ENCODE measurements around the gene NDUFA7.
"Not testable (repeated sequence)": the region's sequence is repeated elsewhere in the genome, so short reads cannot be mapped to it uniquely, and the experiment has no call there.

The NDUFA7 gene

GRCh38 chr19:8341504-8341903, 20.3 kb upstream of the NDUFA7 start:
- DNase-seq (ENCODE audit: low read depth) = not testable (repeated sequence)

- no peak for DNase-seq (ENCODE audit: low read depth)
Observed at GRCh38 chr19:8340341-8341096, 19.3 kb upstream of the NDUFA7 start.

DNA sequence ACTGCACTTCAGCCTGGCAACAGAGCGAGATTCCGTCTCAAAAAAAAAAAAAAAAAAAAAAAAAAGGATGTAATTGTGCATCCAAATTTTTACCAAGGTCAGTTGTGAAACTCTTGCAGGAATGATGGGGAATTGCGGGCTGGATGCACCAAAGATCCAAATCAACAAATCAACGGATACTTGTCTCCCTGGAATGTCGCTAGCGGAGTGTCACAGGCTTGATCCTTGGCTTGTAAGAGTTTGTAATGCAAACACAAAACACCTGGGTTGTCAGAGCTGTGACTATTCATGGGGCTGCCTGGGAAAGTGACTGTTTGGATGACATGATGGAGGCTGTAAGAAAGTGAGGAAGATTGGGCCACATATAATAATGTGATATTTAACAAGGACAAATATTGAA, 17.7 kb upstream of the NDUFA7 start:
- DNase-seq (ENCODE audit: low read depth) = no peak

DNA sequence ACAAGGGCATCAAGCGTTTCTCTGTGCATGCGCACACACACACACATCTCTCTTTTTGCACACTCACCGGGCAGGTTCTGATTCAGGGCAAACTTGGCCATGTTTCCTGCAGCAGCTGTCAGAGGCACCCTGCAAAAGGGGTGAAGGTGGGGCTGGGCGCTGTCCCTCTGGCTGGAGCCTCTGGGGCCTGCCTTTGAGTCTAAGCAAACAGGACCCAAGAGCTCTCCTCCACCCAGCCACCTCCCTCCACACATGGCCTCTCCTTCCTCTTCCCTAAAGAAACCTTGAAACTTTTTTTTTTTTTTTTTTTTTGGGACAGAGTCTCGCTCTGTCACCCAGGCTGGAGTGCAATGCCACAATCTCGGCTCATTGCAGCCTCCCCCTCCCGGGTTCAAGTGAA, 16.6 kb upstream of the NDUFA7 start:
- DNase-seq (ENCODE audit: low read depth) = no peak

GRCh38 chr19:8336660-8337059, 15.5 kb upstream of the NDUFA7 start:
- no peak for DNase-seq (ENCODE audit: low read depth)

GRCh38 chr19:8336072-8336569, 14.9 kb upstream of the NDUFA7 start:
- DNase-seq (ENCODE audit: low read depth) = no peak

DNA sequence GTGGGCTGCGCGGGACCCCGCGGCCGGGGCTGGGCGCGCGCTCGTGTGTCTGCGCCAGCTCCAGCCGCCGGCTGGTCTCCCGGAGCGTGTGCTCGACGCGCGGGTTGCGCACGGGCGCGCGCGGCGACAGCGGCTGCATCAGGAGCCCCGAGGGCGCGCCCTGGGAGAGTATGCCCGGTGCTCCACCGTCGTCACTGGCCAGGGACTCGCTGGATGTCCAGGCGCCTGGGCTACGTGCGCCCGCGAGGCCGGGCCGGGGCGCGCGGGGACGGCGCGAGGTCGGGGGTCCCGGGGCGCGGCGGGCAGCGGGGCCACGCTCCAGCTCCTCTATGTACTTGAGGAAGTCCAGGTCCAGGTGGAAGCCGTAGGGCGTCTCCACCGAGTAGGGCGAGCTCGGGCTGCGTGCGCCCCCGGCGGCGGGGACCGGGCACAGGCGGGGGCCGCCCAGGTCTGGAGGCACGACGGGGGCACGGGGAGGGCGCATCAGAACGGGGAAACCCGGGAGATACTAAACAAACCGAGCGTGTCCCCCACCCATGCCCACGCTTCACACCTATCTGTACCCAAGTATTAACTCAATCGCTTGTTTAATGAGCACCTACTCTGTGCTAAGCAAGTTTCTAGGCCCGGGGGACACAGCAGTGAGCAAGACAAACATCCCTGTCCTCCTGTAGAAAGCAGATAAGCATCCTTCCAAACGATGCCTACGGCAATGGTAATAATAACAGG, 14.3 kb upstream of the NDUFA7 start:
- DNase-seq (ENCODE audit: low read depth) = no peak

DNA sequence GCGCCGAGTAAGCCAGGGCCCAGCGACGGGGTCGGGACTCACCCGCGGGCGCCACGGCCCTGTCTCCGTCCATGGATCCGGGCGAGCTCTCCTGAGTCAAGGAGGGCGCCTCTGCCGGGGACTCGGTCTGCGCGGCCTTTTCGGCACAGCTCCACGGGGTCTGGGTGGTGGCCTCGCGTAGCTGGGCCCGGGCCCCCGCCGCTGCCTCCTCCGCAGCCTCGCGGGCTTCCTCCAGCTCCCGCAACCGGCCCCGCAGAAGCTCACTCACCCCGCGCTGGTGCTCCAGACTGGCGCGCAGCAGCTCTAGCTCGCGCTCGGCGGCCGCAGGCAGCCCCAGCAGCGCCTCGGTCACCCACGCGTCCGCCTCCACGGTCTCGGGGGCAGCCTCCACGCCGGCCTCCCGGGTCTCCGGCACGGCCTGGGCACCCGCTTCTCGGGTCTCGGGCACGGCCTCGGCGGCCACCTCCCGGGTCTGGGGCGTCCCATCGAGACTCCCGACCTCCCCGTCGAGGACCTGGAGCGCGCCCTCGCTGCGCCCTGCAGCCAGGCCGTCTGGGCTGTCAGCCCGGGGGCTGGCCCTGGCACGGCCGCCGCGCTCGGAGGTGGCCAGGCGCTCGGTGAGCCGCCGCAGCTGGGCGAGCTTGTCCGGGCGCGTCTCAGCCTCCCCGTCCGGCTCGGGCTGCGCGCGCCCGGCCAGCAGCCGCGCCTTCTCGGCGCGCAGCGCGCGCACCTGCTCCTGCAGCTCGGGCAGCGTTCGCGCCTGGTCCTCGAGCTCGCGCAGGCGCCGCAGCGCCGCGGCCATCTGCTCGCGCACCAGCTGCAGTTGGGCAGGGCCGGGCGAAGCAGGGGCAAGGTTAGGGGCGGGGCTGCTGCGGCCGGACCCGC, 13.5 kb upstream of the NDUFA7 start:
- no peak for DNase-seq (ENCODE audit: low read depth)

GRCh38 chr19:8333767-8334457, 12.7 kb upstream of the NDUFA7 start:
- DNase-seq (ENCODE audit: low read depth) = no peak

DNA sequence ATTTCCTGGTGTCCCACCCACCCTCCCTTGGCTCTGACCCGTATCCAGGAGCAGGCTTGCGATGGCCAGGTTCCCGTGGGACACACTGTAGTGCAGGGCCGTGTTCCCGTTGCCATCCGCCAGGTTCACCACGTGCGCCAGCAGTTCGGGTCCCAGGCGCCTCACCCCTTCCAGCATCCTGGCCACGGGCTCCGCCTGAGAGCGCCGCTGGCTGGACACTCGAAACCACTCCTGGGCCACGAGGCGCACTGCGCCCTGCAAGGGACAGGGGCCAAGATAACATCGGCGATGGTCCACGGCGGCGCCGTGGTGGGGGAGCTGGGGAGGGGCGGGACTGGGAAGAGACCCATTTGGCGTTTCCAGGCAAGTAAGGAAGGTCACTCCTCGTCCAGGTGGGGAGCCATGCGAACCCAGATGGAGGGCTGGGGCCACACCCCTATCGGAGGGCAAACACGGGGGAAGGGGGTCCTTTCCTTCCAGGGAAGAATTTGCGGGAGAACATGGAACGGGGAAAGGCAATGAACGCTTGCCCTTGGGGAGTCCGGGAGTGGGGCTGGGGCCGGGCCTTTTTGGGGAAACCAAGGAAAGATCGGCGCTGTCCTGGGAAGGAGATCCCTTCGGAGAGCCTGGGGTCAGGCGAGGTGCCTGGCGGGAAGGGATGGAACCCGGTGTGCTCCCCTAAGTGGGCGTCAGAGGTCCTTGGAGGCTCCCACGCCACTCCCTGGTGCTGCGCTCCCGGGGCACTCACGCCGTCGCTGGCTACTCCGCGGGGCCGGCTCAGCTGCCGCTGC, 12.0 kb upstream of the NDUFA7 start:
- no peak for DNase-seq (ENCODE audit: low read depth)

DNA sequence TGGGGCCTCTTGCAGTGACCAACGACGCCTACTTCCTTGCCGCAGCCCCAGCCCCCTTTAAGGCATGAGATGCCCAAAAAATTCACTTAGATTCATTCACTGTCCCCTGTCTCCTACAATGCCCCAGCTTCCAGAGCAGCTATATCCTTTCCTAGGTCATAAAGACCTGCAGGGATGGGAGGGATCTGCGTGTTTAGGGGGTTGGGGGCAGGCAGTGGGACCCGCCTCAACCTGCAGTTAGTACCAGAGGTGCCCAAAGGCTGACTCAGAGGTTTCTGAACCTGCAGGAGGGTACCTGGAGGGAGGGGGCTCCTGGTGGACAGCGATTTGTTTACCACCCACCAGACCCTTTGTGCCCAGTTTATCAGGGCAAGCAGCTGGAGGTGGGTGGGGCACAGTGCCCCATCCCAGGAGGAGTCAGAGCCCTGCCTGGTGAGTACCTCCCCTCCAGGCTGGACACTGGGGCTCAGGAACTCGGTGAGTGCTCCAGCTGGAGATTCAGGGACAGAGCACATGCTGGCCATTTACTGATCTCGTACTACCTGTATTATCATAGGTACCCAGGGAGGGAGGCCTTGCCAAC, 10.2 kb upstream of the NDUFA7 start:
- DNase-seq (ENCODE audit: low read depth) = no peak

DNA sequence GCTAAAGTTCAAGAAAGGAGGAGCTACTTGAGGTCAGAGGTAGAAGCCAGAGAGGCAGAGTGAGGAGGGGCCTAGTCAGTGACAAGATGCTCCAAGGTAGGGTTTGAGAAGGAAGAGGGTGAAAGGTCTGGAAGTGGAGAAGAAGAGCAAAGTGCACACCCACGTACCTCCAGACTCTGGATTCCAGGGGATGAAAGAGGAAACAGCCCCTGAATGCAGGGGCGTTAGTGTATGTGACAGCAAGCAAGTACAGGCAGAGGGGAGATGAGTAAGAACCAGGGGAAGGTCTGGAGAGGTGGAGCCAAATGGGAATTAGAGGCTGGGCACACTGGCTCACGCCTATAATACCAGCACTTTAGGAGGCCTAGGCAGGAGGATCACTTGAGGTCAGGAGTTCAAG, 8.8 kb upstream of the NDUFA7 start:
- DNase-seq (ENCODE audit: low read depth) = no peak

GRCh38 chr19:8325454-8325853, 4.3 kb upstream of the NDUFA7 start:
- no peak for DNase-seq (ENCODE audit: low read depth)

DNA sequence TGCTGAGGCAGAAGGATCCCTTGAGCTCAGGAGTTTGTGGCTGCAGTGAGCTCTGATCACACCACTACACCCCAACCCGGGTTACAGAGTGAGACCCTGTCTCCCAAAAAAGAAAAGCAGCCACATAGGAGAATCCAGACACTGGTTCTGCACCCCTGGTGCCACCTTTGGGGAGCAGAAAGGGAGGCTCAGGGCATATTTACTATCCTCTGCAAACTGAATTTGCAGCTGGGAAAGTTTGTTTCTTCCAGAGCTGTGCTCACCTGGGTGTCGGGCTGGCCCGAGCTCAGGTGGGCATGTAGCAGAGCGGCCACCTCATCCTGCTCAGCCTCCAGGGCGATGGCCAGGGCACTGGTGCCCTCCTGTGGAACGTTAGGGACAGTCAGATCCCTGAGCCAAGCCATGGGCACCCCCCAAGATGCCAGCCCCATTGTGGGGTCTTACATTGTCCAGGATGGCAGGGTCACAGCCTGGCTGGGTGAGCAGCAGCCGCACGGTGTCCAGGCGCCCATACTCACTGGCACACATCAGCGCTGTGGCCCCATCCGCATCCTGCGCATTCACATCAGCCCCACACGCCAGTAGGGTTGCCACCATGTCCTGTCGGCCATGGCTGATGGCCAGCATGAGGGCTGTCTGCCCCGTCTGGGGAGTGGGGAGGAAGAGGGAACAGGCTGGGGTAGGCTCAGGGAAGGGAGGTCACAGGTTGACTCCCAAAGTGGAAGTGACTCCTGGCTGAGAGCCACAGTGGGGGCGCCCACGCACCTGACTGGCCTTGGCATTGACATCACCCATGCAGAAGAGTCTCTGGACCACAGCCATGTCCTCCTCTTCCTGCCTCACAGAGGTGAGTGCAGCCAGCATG, 3.2 kb upstream of the NDUFA7 start:
- no peak for DNase-seq (ENCODE audit: low read depth)

GRCh38 chr19:8323781-8324185, 2.6 kb upstream of the NDUFA7 start:
- DNase-seq (ENCODE audit: low read depth) = no peak

GRCh38 chr19:8322638-8322997, 1.4 kb upstream of the NDUFA7 start:
- no peak for DNase-seq (ENCODE audit: low read depth)

DNA sequence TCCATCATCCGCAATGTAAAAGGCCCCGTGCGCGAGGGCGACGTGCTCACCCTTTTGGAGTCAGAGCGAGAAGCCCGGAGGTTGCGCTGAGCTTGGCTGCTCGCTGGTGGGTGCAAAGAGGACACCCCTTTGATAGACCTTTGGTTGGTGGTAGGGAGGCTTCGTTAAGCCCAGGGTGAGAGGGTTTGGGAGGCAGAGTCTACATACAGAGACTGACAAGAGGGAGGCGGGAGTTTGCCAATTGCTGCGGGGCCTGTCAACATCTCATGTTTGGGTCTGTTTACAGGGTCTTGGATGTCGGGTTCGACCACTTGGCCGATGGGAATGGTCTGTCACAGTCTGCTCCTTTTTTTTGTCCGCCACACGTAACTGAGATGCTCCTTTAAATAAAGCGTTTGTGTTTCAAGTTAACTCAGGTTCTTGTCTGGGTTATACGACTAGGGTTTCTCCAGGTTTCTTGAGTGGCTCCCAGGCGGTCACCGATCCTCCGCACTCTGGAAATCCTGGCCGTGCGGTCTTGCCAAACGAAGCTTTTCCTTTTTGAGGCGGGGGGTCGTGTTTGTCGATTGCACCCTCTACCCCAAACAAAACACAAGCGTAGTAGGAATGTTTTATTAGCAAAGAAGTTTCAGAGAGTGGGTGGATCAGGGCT, 937 bp upstream of the NDUFA7 start:
- no peak for DNase-seq (ENCODE audit: low read depth)

DNA sequence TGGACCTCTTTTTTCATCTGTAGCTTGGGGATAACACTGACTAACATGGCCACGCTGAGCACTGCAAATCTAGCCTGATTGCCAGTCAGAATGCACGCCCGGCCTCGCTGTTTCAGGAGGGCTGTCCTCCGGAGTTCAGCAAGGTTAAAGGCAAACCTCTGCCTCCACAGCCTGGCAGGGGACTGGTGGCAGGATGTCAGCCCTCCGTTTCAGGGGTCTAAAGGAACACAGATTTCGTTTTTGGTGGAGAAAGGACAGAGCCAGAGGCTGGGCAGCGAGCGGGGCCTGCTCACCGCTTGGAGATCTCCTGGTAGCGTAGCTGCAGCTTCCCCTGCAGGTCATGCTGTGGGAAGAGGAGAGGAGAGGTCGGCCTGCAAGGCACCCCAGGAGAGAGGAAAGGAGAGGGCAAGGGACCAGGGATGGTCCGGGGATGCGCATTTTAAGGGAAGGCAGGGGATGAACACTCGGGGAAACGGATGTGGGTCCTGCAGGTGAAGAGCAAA, 560 bp downstream of the NDUFA7 start:
- no peak for DNase-seq (ENCODE audit: low read depth)
